Measurements from ENCODE around the gene MPL.

DNA sequence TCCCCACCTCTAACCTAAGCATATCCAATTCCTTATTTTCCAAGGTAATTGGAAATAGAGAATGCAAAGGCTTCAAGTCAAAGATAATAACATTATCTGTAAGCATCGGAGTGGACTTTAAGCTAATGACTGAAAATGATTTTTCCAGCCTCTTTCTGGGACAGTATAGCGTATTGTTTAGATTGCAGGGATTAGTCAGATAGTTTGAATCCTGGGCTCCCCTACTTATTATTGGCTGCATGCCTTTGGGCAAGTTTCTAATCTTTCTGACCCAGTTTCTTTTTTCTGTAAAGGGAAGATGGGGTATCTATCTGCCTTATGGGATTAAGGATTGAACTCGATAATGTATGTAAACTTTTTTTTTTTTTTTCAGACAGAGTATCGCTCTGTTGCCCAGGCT is 19.6 kb downstream of the MPL start:
- TF ChIP-seq TAF1 (IDR thresholded peaks at IDR 0.05; ENCODE audit: borderline replicate concordance, low read depth, low read length) (no peak), POLR2AphosphoS5 (IDR thresholded peaks at IDR 0.05; ENCODE audit: low read depth, low read length) (no peak)
